ENCODE data around the gene CCNI2.

Gene CCNI2

DNA sequence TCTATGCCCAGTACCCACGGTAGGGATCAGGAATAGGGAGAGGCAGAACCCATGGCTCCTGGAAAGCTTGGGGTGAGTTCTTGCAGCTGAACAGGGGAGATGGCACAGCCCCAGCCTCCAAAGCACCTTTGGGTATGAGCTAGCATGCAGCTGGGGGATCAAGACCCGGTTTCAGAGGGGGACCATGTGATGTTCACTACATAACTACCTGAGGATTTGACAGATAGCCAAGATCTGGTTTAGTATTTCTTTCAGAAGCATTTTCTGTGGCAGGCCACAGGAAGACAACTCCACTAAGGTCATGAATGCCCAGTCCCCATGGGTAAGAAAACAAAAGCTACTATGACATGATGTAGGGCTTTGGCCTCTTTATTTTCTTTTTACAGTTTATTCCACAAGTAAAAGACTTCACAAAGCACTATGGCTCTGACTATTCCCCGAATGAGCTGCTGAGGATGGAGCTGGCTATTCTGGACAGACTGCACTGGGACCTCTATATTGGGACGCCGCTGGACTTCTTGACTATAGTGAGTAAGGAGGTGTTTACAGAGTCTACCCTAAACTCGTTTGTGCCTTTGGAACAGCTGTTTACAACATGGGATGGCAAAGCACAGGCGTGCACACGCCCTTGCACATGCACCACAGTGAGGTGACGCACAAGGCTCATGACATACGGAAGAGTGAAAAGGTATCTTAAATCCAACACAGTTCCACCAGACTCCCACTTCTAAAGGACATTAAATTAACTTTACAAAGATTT, 3.4 kb downstream of the CCNI2 start:
- no peak for DNase-seq

DNA sequence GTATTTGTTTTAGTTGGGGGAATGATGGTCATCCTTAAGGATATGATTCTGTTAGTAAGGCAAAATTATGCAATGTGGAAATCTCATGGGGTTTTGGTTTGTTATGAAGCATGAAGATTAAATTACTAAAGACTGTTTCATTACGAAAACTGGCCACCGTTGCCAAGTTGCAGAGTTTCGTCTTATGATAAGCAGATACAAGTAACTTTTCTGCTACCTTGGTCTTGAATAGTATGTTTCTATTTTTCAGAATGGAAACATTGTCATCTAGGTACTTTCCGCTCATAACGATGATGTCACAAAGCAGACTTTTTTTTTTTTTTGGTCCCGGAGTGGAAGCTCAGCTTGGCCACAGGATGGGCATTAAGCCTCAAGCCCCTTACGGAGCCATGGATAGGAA, 4.2 kb downstream of the CCNI2 start:
- no peak for DNase-seq

DNA sequence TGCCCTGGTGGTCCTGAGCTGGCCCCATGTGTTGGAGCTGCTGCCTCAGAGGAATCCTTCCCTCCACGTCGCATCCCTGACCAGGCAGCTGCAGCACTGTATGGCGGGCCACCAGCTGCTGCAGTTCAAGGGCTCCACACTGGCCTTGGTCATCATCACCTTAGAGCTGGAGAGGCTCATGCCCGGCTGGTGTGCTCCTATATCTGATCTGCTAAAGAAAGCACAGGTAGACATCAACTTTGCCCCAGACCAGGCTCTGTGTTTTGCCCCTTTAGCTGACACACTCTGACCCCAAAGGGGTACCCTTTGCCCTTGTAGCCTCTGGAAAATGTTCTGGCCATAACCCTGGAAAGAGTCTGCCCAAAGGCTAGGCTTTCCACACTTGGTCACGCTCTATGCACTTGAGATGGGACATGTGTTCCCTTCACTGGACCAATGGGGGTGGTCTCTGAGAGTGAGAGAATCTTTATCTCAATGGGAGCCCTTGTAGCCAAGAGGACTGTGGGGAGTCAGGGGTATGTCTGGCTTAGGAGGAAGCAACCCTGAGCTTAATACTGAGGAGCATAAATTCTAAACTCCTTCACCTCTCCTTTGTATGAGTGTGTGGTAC, 4.8 kb downstream of the CCNI2 start:
- no peak for DNase-seq

DNA sequence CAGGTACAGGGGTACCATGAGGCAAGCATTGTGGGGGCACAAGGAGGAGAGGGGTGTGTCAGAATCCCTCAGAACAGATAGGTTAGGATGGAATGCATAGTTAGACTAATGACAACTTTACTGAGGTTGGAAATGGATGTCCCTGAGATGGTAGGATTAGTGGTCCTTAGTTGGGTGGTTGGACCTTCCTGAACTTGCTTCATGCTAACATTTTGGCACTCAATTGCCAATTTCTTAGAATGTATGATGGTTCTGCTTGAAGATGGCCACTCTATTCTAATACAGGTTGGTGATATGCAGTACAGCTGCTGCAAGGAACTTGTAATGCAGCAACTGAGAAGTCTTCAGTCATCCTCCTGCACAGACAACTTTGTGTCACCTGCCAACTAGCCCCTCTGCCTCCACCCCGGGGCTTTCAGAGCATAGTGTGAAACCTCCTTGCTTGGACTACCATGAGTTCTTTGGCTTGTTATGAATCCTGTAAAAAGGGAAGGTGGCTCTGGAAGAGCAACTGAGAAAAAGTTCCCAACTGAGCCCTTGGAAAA, 5.4 kb downstream of the CCNI2 start:
- no peak for DNase-seq

DNA sequence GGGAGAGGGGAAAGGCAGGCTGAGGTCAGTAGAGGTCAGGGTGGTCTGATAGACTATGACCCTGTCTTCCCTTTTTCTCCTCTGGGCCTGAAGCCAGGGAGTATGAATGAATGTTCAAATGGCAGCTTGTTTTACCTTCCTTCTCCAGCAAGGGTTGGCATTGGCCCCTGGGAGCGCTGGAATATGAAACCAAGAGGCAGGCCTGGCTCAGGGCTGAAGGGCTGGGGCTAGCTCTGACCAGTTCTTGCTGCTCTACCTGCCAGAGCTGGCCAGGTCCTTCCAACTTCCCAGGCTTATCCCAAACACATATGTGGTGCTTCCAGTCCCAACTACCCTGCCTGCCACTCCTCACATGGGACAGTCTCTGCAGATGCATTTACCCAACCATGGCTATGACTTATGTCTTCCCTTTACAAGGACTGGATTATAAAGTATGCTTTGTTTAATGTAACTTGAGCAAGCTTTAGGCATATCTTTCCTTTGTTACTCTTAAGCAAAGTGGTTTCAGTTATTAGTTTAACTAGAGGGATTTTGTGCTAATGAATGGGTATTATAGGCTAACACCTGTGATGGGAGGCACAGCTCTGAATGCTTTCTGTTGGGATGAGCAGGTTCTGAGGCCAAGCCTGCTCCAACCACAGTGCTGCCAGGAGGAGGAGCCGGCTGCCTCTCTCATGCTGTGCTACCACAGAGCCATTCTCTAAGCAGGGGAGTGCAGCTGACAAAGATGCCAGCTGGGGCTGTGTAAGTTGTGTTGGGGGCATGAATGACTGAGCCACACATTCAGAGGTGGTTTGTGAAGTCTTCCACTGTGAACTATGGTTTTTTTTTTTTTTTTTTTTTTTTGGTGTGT, 6.1 kb downstream of the CCNI2 start:
- no peak for DNase-seq

DNA sequence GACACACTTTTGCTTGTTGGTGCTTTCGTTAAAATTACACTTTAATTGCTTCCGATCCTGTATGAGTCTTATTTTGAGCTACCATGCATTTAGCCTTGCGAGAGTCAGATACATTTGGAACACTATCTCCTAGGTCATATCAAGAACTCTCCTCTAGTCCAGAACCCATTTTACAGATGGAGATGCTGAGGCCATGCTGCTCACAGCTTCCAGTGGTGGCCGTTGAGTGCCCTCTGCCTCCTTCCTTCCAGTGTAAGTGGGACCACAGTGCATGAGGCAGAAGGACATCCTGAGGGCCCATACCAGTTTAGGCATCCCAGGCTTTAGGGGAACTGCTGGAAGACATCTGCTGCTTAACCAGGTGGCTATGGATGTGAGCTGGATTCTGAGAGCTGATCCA, 6.9 kb downstream of the CCNI2 start:
- no peak for DNase-seq

DNA sequence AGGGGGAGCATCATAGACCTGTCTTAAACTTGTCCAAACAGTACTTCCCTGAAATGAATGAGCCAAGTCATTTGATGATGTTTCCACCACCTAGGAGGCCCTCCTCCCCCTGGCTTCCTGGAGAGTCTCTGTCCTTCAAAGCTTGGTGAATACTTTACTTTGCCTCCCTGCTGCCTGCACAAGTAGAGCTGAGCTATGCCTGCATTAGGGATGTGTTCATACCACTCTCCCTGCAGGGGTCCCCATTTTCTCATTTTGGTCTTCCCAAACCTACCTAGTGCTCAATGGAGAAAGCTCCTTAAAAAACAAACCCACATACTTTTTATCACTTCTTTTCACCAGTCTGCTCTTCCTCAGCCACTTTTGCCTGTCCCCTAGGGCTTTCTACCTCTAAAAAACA, 7.7 kb downstream of the CCNI2 start:
- no peak for DNase-seq

DNA sequence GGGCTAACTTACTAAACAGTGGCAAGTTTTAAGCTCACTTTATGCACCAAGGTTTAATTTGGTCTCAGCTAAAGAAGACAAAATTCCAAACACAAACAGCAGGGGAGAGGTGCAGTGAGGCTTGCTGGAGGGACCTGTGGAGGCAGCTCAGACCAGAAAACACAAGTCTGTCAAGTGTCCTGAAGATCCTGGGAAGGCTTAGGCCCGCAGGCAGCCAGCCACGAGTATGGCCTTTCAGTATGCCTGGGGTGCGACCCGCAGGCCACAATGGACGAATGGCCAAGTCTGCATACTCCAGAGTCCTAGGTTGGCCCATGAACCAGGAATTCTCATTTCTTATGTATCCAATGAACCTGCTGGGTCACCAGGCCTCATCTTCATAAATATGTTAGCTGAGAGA, 9.3 kb downstream of the CCNI2 start:
- DNase-seq, result no peak

DNA sequence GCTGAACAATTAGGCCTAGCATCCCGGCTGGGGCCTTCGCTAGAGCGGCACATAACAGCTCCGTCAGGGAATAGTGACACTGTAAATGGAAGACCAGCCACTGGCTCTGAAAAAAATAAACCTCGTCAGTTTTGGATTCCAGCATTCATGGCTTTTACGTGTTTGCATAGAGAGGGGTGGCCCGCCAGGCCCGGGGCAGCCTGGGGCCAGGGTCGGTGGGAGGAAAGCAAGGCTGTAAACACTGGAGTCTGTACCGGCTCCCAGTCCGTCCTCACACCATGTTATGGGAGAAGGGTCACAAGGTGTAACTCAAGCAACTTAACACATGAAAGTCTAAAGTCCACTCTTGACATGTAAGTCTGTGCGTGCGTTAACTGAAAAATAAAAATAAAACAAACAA, 11.2 kb downstream of the CCNI2 start:
- DNase-seq, result no peak

DNA sequence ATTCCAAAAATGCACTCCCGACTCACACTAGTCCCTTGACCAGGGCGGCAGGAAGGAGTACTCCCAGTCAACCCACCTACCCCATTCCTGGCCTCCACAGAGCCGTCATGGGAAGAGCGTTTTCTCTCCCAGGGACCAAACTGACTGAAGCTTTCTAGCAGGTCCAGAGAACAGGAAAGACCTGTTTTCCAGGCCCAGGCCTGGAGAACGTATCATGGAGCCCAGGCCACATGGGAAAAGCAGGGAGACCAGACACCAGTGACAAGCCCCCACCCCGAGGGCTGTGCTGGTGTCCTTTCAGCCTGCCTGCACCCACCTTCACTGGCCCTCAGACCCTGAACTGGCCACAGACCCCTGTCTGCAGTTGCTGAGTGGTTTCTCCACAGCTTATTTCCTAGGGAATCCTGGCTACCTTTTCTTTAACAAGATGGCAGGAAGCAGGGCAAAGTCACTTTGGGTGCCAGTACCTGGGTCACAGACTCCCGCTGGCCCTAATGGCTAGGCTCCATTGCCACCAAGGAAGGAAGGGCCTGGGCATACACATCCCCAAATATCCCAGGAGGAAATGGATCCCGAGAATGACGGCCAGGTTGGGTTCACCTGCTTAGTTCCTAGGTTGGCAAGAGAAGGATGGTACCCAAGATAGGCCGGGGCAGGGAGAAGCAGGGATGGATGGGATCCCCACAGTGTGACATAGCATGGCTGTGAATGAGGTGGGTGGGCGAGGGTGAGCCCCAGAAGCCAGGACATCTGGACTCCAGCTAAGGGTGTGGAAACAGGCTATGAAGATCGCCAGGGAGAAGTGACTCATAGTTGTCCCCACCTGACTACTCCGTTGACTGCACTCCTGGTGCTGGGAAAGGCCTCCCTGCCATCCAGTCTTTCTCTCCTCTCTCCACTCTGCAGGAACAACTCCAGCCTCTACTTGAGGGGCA, 12.2 kb downstream of the CCNI2 start:
- no peak for DNase-seq

DNA sequence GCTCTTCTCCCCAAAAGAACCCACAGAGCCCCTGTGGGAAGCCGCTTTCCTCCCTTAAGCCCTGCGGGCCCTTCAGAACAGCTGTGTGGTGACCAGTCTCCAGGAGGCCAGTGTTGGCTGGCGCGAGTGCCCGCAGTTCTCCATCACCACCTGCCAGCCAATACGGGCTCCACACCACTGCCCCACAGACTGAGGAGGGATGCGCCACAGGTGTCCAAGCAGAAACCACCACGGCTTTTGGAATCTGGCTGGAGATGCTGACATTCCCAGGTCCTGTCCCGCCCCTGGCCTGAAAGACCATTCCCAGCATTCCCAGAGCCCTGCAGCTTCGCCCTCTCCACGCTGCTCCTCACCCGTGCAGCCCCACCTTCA, 12.8 kb downstream of the CCNI2 start:
- no peak for DNase-seq

DNA sequence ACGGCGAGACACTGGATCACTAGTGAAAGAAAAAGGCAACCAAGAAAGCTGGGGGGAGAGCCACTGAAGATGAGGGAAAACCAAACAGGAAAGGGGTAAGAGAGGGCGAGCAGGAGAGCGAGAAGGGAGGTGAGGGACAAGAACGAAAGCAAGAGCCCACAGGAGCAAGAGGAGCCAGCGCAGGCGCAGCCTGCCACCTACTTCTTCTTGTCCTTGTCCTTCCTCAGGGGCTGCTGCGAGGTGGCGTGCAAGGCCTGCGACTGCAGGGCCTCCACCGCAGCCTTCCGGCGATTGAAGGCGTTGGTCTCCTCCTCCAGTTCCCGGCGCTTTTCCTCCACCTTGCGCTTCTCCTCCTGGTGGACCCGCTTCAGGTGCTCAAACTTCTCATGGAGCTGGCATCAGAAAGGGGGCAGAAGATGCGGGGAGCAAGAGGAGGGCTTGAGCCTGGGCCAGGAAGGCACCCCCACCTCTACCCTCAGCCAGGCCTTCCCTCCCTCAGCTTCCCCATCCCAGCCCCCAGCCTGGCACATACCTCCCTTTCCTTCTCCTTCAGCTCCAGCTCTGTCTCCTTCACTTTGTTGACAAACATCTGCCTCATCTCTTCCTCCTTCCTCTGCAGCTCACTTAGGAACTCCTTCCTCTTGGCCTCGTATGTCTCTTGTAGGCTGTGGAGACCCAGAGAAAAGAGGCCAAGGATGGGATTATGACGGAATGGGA, 13.5 kb downstream of the CCNI2 start:
- DNase-seq, result no peak

DNA sequence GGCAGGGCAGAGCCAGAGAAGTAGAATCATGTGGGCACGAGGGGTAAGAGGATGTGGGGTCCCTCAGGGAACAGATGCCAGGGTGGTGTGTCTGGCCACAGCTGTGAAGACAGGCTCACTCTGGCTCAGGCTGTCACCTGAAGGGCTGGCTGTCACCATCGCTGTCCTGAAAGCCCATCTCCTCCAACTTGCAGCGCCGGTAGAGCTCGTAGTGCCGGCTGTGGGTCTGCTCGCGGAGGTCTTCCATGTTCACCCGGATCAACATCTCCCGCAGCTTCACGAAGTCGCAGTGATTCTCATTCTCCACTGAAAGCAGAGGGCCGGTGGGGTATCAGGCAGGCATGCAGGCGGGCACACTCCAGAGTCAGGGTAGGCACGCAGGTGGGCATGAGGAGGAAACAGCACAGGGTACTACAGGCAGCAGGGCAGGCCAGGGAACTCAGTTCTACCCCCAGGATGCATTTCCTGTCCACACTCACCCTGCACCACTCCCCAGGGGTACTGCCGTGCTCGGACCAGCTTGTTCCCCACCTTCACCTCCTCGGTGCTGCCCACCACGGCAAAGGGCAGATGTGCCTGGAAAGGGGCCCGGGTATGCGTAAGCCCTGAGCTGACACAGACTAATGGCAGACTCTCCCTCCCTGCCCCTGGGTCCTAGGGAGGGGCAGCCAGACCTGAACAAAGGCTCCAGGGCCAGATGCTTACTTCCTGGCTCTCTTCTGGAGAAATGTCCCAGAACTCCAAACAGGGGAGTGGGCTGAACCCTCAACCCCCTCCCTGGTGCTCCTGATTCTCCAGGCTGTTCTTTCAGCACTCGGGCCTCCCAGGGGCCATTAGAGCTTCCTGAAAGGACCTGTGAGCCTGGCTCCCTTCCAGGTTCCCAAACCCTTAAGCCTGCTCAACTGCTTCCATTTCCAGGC, 14.4 kb downstream of the CCNI2 start:
- DNase-seq, result no peak

DNA sequence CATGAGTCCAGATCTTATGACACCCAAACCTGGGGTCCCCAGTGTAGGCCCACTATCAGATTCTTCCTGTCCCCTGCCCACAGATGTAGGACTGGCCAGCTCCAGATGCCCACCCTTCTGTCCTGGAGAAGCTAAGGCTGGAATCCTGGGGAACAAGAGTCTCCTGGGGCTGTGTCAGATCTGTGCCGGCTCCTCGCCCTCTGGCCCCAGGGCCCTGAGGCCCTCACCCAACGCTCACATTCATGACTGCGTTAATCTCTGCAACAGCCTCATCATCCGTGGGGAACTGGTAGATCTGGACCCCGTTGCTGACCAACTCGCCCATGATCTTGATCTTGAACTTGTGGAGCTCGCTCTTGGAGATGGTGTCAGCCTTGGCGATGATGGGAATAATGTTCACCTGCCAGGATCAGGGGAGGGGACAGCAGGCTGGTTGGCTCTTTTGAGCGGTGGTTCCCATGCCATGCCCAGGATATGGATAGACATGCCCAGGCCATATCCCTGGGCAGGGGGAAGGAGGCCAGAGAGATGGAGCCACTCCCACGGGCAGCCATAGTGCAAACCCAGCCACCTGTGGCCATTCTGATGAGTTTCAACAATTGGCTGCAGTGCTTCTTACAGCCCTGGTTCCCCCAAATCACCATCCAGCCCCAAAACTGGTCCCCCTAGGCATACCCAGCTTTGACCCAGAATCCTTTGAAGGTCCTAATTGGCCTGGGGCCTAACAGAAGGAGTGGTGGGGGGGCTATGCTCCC, 15.2 kb downstream of the CCNI2 start:
- DNase-seq, result no peak

DNA sequence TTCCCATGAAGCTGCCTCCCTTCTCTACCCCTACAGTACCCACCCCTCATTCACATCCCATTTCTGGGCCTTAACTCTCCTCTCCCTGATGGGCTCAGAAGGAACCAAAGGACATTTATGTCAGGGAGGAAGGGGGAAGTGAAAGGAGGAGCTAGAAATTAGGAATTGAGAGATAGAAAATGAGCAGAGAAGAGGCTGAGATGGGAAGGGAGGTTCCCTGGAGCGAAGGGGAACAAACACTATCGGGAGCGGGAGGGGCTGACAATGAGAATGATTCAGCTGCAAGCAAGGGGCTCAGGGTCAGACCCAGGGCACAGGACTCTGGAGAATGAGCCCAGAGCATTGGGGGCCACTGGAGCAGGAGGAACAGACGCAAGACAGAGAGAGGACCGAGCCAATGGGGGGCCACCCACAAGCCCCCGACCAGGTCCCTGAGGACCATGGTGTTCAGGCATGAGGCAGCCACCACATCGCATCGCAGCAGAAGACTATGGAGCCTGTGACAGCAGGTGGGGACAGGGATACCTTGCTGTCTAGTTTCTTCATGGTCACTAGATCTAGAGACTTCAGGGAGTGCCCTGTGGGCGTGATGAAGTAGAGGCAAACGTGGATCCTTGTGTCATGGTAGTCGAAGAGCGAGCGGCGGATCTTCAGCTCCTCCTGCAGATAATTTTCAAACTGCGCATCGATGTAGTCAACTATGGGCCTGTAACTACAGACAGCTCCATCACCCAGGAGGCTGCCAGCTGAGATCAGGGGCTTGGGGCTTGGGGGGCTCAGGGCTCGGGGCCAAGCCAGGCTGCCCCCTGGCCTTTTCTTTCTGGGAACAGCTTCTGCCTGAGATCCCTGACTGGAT, 16.2 kb downstream of the CCNI2 start:
- no peak for DNase-seq

DNA sequence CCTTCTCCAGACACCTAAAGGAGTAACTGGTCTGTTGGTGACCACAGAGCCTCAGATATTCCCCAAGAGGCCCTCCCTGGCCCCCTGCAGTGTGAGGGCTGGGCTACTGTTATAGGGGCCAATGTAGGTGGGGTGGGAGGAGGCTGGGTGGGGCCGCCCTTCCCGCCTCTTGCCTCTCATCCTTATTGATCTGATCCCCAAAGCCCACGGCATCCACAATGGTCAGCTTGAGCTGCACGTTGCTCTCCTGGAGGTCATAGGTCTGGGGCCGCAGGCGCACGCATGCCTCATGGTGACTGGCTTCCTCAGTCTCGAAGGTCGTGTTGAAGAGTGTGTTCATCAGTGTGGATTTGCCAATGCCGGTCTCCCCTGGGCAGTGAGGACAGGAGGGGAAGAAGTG, 16.8 kb downstream of the CCNI2 start:
- DNase-seq, result no peak

DNA sequence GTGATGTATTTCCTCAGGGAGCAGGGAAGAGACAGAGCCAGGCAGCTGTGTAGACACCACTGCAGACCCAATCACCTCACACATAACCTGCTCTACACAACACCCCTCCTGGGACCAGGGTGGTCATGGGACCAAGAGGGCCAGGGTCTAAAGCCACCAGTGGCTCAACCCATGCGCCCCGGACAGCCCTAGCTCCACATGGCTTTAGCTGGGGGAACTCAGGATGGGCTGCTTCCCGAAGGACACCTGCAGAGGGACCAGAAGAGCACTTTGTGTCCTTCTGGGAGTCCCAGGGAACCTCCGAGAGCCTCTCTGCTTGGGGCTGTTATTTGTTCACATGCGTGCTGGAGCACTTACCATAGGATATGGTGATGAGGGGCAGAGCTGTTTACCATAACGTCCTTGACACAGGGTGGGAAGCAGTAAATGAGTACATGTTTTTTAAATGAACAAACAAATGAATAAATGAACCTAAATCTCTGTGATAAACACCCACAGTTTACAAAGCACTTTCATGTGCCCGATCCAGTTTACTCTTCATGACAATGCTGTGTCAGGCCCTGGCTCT, 17.5 kb downstream of the CCNI2 start:
- no peak for DNase-seq

DNA sequence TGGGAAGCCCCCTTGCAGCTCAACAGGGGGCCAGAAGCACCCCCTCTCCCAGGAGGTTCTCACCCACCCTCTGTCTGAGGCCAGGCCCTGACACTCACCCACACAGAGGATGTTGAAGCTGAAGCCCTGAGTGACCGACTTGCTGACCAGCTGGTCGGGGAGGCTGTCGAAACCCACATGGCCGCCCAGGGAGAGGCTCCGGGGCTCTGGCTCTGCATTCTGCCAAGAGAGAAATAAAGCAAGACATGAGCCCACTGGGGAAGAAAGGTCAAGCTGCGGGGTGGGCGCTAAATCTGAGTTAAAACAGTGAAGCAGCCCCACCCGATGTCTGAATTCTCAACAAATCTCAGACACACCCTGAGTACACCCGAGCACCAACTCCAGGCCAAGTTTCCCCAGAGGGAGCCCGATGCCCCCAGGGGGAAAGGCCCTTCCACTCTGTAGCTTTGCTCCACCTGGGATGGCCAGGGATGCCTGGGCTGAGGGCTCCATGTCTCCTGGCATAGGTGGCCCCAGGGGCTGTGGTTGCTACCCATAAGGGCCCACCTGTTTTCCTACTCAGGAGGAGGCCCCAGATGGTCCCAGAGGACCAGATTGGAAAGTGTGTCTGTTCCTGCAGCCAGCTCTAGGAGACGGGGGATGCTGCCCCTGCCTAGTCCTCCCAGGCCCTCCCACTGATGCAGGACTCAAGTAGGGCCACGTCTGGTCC, 18.2 kb downstream of the CCNI2 start:
- no peak for DNase-seq
